Activated CD8-positive, alpha-beta memory T cell treated with anti-CD3 and anti-CD28 coated beads, Interleukin-2, amount 50 U/mL, for 4 hours (primary cell): ENCODE data around the gene PRKCSH.
"Not testable (repeated sequence)": the region's sequence is repeated elsewhere in the genome, so short reads cannot be mapped to it uniquely, and the experiment has no call there.

Experiments used
- DNase-seq: peaks from one replicate; pipeline ENCODE4 v3.0.0-alpha.2; 2020

PRKCSH gene

DNA sequence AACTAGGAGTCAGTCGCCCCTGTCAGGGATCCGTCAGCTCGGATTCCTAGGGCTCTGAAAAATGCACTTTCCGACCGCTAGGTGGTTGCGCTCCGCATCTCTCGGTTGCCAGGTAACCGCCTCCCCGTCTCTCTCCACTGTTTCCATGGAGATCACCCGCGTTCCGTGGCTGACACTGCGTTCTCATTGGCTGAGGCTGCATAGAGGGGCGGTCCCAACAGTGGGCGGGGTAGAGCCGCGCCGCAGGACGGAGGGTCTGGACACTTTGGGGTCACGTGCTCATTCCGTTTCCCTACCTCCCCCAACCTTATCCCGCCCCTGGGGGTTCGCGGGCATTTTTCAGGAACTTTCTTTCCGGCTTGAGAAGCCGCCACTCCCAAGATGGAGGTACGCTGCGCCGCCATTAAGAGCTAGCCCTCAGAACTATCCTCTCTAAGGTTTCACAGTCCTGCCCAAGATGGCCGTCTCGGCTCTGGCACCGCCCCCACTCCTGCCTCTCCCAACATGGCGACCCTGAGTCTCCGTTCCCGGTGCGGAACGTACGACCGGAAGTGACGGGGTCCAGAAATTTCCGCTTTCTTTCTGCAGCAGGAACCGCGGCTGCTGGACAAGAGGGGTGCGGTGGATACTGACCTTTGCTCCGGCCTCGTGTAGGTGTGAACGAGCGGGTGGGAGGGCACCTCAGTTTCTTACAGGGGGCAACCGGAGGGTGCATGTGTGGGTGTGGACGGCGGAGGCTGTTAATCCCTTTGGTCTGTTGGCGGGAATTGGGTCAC, at the start of gene PRKCSH, which contains the start of gene ODAD3:
Gene PRKCSH, plus strand, starts transcription at position 579 of the 776 bp plus-strand sequence. CDS start 483 bp downstream, outside the sequence.
Gene ODAD3, minus strand, starts transcription at position 65 of the 776 bp plus-strand sequence. CDS start 105 bp downstream, outside the sequence.
- DNase-seq = peak; percentile 95

DNA sequence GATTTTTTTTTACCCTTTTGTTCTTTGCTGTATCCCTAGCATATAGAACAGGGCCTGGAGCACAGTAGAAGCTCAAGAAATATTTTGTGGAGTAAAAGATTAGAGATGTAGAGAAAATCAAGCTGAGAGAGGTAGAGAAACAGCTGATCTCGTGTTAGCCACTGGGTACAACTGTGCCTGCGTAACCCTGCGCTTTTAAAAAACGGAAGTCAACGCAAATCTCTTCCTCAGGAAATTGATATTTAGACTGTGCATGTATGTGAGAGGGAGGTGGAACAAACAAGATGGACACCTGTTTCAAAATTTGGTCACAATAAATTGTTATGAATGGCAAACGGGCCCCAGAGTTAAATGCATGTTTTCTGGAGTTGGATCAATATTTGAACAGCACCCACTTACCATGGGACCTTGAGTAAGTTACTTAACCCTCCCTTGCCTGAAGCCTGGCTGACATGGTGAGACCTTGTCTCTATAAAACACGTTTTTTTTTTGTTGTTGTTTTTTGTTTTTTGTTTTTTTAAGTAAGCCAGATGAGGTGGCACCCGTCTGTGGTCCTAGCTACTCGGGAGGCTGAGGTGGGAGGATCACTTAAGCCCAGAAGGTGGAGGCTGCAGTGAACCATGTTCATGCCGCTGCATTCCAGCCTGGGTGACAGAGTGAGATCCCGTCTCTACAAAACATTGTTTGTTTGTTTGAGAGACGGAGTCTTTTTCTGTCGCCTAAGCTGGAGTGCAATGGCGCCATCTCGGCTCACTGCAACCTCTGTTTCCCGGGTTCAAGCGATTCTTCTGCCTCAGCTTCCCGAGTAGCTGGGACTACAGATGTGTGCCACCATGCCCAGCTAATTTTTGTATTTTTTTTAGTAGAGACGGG, 48.0 kb upstream of the PRKCSH start:
- no peak for DNase-seq

GRCh38 chr19:11390359-11390758, 45.1 kb upstream of the PRKCSH start:
- DNase-seq = no peak

DNA sequence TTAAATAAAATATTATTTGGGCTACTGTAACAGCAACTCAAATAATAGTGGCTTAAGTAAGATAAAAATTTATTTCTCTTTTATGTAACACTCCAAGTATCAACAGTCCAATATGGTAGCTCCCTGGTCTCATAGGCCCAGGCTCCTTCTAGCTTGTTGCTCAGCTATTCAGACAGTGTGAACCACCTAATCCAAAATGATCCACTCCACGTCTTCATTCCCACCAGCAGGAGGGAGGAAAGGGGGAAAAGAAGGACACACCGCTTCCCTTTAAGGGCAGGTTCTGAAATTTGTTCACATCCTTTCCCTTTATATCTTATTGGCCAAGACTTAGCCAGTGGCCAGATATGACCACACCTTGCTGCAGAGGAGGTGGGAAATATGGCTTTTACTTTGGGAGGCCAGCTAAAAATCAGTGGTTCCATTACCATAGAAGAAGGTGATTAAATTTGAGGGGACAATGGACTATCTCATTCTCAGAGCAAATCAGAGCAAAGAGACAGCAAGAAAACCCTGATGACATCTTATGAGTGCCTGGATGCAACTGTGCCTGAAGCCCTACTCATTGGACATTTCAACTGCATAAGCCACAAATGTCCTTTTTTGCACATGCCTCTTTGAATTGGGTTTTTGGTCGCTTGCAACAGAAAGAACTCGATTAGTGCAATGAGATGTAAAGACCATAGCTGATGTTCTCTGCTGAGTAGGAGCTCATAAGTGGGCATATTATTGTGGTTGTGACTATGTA, 44.3 kb upstream of the PRKCSH start:
- no peak for DNase-seq

DNA sequence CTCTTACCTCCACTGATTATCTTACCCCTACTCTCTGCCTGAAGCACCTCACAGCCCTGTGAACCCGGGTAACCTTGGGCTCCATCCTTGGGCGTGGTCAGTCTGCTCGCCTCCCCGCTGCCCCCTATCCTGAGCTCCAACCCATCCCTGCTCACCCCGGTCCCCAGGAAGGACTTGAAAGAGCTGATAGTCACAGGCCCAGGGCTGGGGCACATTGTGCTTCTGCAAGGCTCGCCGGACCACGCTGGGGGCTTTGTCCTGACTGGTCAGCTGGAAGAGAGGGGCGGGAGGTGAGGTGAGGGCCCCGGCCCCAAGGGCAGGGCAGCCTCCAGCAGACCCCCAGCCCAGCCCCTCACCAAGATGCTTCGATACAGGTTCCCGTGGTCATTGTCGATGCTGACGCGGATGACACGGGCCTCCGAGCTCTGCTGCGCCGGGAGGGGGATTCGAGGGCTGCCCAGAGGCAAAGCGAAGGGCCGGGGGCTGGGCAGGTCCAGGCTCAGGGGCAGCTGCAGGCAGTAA, 38.3 kb upstream of the PRKCSH start:
- no peak for DNase-seq

DNA sequence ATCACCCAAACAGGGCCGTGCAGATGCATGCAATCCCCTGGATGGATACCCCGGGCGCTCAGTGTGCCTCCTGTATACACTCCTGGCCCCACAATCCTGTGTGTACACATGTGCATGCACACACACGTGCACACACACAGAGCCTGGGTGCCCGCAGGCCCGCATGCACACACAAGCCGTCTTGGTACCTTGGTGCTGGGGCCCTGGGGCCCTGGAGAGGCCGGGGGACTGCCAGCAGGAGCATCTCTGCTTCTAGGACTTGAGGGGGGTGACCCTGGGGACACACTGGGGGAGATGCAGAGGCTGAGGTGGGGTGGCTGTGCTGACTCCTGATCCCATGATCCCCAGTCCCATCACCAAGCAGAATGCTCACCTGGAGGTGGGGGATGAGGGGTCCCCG, 35.8 kb upstream of the PRKCSH start:
- no peak for DNase-seq

DNA sequence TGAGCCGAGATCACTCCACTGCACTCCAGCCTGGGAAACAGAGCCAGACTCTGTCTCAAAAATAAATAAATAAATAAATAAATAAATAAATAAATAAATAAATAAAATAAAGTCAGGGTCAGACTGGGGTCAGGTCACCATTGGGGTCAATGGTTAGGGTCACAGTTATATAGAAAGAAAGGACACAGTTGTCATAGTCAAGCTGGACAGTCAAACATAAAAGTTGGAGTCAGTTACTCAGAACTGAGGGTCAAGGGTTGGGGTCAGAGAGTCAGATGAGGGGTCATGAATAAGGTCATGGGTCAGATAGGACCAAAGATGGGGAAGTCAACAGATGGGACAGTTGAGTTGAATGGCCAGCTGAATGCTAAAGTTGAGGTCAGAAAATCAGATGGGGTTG, 34.6 kb upstream of the PRKCSH start:
- DNase-seq = no peak

GRCh38 chr19:11401808-11402543, 33.5 kb upstream of the PRKCSH start:
- no peak for DNase-seq

DNA sequence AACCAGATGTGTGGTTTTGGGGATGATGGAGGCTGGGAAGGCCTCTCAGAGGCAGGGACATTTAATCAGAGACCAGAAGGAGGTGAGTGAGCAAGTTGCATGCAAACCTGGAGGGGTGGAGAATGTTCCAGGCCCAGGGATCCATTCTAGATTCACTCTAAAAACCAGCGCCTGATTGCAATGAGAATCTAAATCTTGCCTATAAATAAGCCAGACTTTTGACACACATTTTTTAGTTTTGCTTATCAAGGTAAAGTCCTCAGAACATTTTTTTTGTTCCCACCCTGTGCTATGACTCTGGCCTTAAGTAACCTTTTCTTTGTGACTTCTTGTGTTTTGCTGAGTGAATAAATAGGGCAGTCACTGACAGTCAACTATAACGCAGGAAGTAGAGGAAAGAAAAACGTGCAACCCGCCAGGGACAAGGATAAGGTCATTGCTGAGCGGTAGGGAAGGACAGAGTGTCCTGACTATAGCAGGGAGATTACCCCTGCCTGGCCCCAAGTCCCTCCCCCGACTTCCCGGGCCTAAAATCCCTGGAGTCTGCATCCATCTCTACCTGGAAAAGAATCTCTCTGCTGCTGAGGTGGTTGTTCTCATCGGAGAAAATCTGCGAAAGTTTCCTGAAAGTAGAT, 30.7 kb upstream of the PRKCSH start:
- no peak for DNase-seq

GRCh38 chr19:11405846-11406643, 29.4 kb upstream of the PRKCSH start:
- peak; percentile 45 for DNase-seq

DNA sequence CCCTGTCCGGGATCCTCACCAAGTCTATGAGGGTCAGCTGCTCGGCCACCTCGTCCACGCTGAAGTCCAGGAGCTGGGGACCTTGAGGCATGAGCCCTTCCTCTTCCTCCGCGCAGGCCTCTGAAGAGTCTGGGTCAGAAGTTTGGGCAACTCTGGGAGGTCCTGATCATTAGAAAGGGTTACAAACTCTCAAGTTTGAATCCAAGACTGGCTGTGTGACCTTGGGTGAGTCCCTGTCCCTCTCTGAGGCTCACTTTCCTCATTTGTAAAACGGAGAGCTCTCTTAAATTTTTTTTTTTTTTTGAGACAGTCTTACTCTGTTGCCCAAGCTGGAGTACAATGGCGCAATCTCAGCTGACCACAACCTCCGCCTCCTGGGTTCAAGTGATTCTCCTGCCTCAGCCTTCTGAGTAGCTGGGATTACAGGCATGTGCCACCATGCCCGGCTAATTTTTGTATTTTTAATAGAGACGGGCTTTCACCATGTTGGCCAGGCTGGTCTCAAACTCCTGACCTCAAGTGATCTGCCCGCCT, 28.7 kb upstream of the PRKCSH start:
- not testable (repeated sequence) for DNase-seq

GRCh38 chr19:11408591-11408990, 26.8 kb upstream of the PRKCSH start:
- DNase-seq = no peak

DNA sequence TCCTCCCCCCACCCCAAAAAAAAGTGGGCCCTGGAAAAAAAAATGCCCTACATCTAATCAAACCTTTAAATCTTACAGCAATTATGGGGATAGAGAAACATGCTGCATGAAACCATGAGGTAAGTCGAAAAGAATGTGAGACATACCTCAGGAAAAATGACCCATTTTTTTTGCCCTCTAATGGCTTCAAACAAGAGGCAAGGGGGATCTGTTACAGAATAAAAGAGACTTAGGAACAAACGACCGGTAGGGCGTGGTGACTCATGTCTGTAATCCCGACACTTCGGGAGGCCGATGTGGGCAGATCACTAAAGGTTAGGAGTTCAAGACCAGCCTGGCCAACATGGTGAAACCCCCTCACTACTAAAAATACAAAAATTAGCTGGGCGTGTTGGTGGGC, 24.8 kb upstream of the PRKCSH start:
- no peak for DNase-seq

DNA sequence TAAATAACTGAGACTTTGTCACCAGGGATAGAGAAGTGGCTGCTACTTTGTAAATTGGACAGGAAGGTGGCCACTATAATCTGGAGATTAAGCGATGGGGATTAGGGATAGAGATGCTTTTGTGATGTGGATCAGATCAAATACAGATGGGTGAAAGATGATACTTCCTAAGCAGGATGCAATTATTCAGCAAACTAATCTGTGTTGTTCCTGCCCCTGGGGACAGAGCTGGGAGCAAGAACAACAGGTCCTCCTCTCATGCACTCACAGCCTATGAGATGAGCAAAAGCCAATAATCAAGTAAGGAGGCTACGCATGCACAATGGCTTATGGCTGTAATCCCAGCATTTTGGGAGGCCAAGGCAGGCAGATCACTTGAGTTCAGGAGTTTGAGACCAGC, 20.9 kb upstream of the PRKCSH start:
- no peak for DNase-seq

- DNase-seq = no peak
These were observed 18.9 kb upstream of the PRKCSH start for GRCh38 chr19:11416346-11417052.

GRCh38 chr19:11418094-11418548, 17.3 kb upstream of the PRKCSH start:
- DNase-seq = no peak

- no peak for DNase-seq
These were observed 16.6 kb upstream of the PRKCSH start, which contains the start of gene RGL3 for GRCh38 chr19:11418549-11419506. Gene RGL3, minus strand, starts transcription at chr19:11419314. Its CDS starts 36 bp downstream, at chr19:11419278.
